WERI-Rb-1 (cell line): Measurements from ENCODE around the gene CHST2.

Source experiments
- DNase-seq: peaks from one replicate; pipeline ENCODE4 v3.0.0-alpha.2; 2020
- H3K27ac ChIP-seq: fragments of 250-450 bp; sonication (Bioruptor Pico); 2 replicates; pipeline ENCODE4 v1.5.1; 2020; ENCODE audit warnings: mild to moderate bottlenecking, moderate library complexity
- H3K27me3 ChIP-seq: fragments of 250-450 bp; sonication (Bioruptor Pico); 2 replicates; pipeline ENCODE4 v1.5.1; 2021; ENCODE audit warnings: mild to moderate bottlenecking, low read depth, moderate library complexity; ENCODE audit not compliant: insufficient read depth, severe bottlenecking
- H3K36me3 ChIP-seq: fragments of 250-450 bp; sonication (Bioruptor Pico); 2 replicates; pipeline ENCODE4 v1.5.1; 2020; ENCODE audit warnings: mild to moderate bottlenecking, moderate library complexity
- H3K4me3 ChIP-seq: 2 replicates; pipeline ENCODE4 v1.5.1; 2011; ENCODE audit warnings: low read depth, mild to moderate bottlenecking, control low read depth, low read length
- H3K9me3 ChIP-seq: fragments of 250-450 bp; sonication (Bioruptor Pico); 2 replicates; pipeline ENCODE4 v1.5.1; 2021; ENCODE audit warnings: mild to moderate bottlenecking, moderate library complexity; ENCODE audit not compliant: severe bottlenecking
- CTCF ChIP-seq: IDR thresholded peaks from 2 replicates; pipeline ENCODE4 v1.5.1; 2011; ENCODE audit warnings: low read depth, mild to moderate bottlenecking, control low read depth, inconsistent platforms, low read length

Gene CHST2

GRCh38 chr3:143140550-143140949 is 21.0 kb downstream of the CHST2 start:
- H3K9me3 ChIP-seq: no peaks in the 10 kb centered on the region
- no peaks in the 10 kb centered on the region for H3K27me3 ChIP-seq
- no peaks in the 10 kb centered on the region for H3K36me3 ChIP-seq
- no peak overlapping the region for H3K4me3 ChIP-seq
- no peak for DNase-seq
- TF ChIP-seq CTCF: no peak
- no peak overlapping the region for H3K27ac ChIP-seq

GRCh38 chr3:143142354-143142753 is 22.8 kb downstream of the CHST2 start:
- H3K9me3 ChIP-seq: no peaks in the 10 kb centered on the region
- no peak overlapping the region for H3K4me3 ChIP-seq
- H3K27ac ChIP-seq: no peak overlapping the region
- H3K27me3 ChIP-seq: no peaks in the 10 kb centered on the region
- no peak for DNase-seq
- no peak for TF ChIP-seq CTCF
- H3K36me3 ChIP-seq: no peaks in the 10 kb centered on the region

GRCh38 chr3:143145906-143146305 is 26.3 kb downstream of the CHST2 start:
- no peaks in the 10 kb centered on the region for H3K36me3 ChIP-seq
- no peak for TF ChIP-seq CTCF
- H3K27me3 ChIP-seq: no peaks in the 10 kb centered on the region
- H3K4me3 ChIP-seq: no peak overlapping the region
- DNase-seq: no peak
- no peak overlapping the region for H3K27ac ChIP-seq
- no peaks in the 10 kb centered on the region for H3K9me3 ChIP-seq

GRCh38 chr3:143146486-143147274 is 27.1 kb downstream of the CHST2 start:
- Histone ChIP-seq H3K9me3 (no peaks in the 10 kb centered on the region), H3K27ac (no peak overlapping the region), H3K36me3 (no peaks in the 10 kb centered on the region), H3K27me3 (no peaks in the 10 kb centered on the region), H3K4me3 (no peak overlapping the region)
- TF ChIP-seq CTCF: no peak
- no peak for DNase-seq

- no peak overlapping the region for H3K27ac ChIP-seq
- no peak for TF ChIP-seq CTCF
- H3K36me3 ChIP-seq: no peaks in the 10 kb centered on the region
- no peaks in the 10 kb centered on the region for H3K9me3 ChIP-seq
- no peaks in the 10 kb centered on the region for H3K27me3 ChIP-seq
- DNase-seq: no peak
- H3K4me3 ChIP-seq: no peak overlapping the region
Measured at GRCh38 chr3:143147707-143148106, 28.1 kb downstream of the CHST2 start.

GRCh38 chr3:143150071-143150470 is 30.5 kb downstream of the CHST2 start:
- Histone ChIP-seq H3K4me3 (no peak overlapping the region), H3K36me3 (no peaks in the 10 kb centered on the region), H3K27ac (no peak overlapping the region), H3K27me3 (no peaks in the 10 kb centered on the region), H3K9me3 (no peaks in the 10 kb centered on the region)
- no peak for DNase-seq
- TF ChIP-seq CTCF: no peak
